Subcutaneous abdominal adipose tissue (tissue), 5 donors: ENCODE measurements around the gene OR1J4.

ENCODE experiments used
- H3K27ac ChIP-seq: one replicate; pipeline ENCODE4 v1.7.0; 2013; ENCODE audit warnings: low read depth, mild to moderate bottlenecking, inconsistent platforms, low read length, moderate library complexity
- H3K27me3 ChIP-seq, 5 donors: one replicate each; pipeline ENCODE4 v1.7.0; 2013; ENCODE audit warnings: low read length in 5 of 5, inconsistent platforms in 1 of 5; ENCODE audit not compliant: control insufficient read depth in 5 of 5, insufficient read depth in 4 of 5
- H3K36me3 ChIP-seq, 5 donors: one replicate each; pipeline ENCODE4 v1.7.0; 2013; ENCODE audit warnings: low read length in 5 of 5; ENCODE audit not compliant: control insufficient read depth in 5 of 5, insufficient read depth in 5 of 5
- H3K4me1 ChIP-seq, 5 donors: one replicate each; pipeline ENCODE4 v1.7.0; 2013; ENCODE audit warnings: low read length in 5 of 5, mild to moderate bottlenecking in 3 of 5, moderate library complexity in 1 of 5; ENCODE audit not compliant: control insufficient read depth in 5 of 5, insufficient read depth in 5 of 5
- H3K4me3 ChIP-seq, 5 donors: one replicate each; pipeline ENCODE4 v1.7.0; 2013; ENCODE audit warnings: low read length in 5 of 5, low read depth in 1 of 5
- H3K9ac ChIP-seq, 5 donors: one replicate each; pipeline ENCODE4 v1.7.0; 2013; ENCODE audit warnings: low read length in 5 of 5, mild to moderate bottlenecking in 4 of 5, moderate library complexity in 3 of 5
- H3K9me3 ChIP-seq, 5 donors: one replicate each; pipeline ENCODE4 v1.7.0; 2013; ENCODE audit warnings: low read length in 5 of 5; ENCODE audit not compliant: control insufficient read depth in 5 of 5
- donor health status: healthy.
- donor health status: healthy.
- donor health status: healthy.
- donor health status: healthy.
- donor health status: healthy.

Gene OR1J4, protein sequence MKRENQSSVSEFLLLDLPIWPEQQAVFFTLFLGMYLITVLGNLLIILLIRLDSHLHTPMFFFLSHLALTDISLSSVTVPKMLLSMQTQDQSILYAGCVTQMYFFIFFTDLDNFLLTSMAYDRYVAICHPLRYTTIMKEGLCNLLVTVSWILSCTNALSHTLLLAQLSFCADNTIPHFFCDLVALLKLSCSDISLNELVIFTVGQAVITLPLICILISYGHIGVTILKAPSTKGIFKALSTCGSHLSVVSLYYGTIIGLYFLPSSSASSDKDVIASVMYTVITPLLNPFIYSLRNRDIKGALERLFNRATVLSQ

DNA sequence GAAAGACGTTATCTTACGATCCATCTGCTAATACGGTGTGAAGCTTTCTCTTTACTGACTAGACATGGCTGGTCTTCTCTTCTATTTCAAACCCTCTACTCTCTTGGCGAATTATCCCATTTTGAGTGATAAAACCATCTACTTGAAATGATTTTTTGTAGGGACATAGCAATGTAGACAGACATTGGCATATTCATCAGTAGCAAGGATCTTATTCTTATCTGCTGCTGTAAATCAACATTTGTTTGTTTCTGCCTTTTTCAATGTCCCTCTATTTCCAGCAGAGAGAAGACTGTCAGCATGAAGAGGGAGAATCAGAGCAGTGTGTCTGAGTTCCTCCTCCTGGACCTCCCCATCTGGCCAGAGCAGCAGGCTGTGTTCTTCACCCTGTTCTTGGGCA is at the start of gene OR1J4:
OR1J4 (plus strand) TSS at position 301 of the 400 bp plus-strand sequence; CDS start at position 301, 0 bp downstream.
- H3K4me3 ChIP-seq, result no peak within 1 kb of the TSS
- no peaks in the 10 kb centered on the region for H3K36me3 ChIP-seq
- no peak within 1 kb of the TSS for H3K9ac ChIP-seq
- no peak within 1 kb of the TSS for H3K27ac ChIP-seq
- H3K4me1 ChIP-seq, result no peaks in the 10 kb centered on the region
- peaks cover 0 to 3% (median 0%) of the 10 kb centered on the region in 5 donors for H3K27me3 ChIP-seq
- H3K9me3 ChIP-seq, result no peaks in the 10 kb centered on the region

DNA sequence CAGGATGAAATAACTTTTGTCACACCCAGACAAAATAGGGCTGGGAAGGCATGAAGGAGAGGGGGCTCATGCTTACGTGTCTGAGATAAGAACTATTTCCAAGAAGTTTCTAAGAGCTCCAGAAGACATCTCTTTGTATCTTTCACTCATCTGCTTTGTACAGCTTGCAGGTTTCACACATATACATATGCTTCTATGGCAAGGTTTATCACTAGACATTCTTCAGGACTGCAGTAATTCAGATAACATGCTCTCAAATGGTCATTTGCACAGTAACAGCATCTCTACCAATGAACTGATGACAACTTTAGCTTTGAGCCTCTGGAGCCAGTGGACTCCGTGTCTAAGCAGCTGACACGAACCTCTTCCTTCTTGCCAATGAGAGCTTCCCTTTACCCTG is 44.4 kb upstream of the OR1J4 start:
- Histone ChIP-seq H3K36me3 (no peaks in the 10 kb centered on the region), H3K4me1 (no peaks in the 10 kb centered on the region), H3K9me3 (no peaks in the 10 kb centered on the region), H3K4me3 (no peak overlapping the region), H3K27ac (no peak overlapping the region), H3K27me3 (peaks cover 0 to 7% (median 0%) of the 10 kb centered on the region in 5 donors), H3K9ac (no peak overlapping the region)

DNA sequence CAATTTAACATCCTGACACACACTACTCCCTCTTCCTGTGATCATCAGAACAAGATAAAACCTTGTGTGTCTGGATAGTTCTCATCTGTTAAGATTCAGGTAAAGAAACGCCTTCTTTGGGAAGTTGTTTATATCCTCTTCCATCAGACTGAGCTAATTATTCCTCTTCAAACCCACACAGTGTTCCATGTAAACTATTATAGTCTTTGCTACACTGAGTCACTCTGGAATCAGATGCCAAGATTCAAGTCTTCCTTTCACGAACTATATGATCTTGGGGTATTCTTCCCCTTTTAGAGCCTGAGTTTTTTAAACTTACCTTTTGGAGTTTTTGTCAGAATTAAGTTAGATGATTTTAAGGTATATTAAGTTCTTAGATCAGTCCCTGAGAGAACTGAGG is 43.2 kb upstream of the OR1J4 start:
- H3K9me3 ChIP-seq, result no peaks in the 10 kb centered on the region
- peaks cover 0 to 7% (median 0%) of the 10 kb centered on the region in 5 donors for H3K27me3 ChIP-seq
- no peaks in the 10 kb centered on the region for H3K4me1 ChIP-seq
- H3K27ac ChIP-seq, result no peak overlapping the region
- H3K9ac ChIP-seq, result no peak overlapping the region
- no peaks in the 10 kb centered on the region for H3K36me3 ChIP-seq
- no peak overlapping the region for H3K4me3 ChIP-seq

DNA sequence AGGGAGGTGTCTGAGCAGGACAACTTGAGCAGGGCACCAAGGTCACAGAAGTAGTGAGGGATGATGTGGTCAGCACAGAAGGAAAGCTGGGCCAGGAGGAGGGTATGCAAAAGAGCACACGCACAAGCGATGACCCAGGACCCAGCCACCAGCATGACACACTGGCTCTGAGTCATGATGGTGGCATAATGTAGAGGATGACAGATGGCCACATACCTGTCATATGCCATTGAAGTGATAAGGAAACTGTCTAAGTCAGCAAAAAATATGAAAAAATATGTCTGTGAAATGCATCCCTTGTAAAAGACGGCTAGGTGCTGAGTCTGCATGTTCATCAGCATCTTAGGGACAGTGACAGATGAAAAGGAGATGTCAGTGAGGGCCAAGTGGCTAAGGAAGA is 41.6 kb upstream of the OR1J4 start:
- Histone ChIP-seq H3K4me1 (no peaks in the 10 kb centered on the region), H3K9me3 (no peaks in the 10 kb centered on the region), H3K9ac (no peak overlapping the region), H3K4me3 (no peak overlapping the region), H3K27me3 (peaks cover 0 to 9% (median 0%) of the 10 kb centered on the region in 5 donors), H3K27ac (no peak overlapping the region), H3K36me3 (no peaks in the 10 kb centered on the region)

DNA sequence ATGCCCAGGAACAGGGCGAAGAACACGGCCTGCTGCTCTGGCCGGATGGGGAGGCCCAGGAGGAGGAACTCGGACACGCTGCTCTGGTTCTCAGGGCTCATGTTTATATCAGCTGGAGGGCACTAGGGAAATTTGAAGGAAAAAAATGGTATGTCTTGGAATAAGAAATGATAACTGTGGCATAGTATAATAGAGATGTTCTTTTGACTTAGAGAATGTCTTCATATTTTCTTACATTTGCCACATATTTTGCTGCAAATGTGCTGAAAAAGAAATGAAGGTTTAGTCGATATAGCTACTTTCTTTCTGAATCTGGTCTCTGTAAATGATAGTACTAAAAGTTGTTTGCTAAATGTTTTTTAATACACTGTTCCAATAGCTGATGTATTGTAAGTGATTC is 41.1 kb upstream of the OR1J4 start, which contains the start of gene OR1J1:
OR1J1 (minus strand) TSS at position 101 of the 400 bp plus-strand sequence; CDS start at position 101, 0 bp downstream.
- H3K36me3 ChIP-seq, result no peaks in the 10 kb centered on the region
- H3K4me3 ChIP-seq, result no peak within 1 kb of the TSS
- no peaks in the 10 kb centered on the region for H3K4me1 ChIP-seq
- H3K9me3 ChIP-seq, result no peaks in the 10 kb centered on the region
- H3K27me3 ChIP-seq, result peaks cover 0 to 9% (median 0%) of the 10 kb centered on the region in 5 donors
- H3K9ac ChIP-seq, result no peak within 1 kb of the TSS
- H3K27ac ChIP-seq, result no peak within 1 kb of the TSS

DNA sequence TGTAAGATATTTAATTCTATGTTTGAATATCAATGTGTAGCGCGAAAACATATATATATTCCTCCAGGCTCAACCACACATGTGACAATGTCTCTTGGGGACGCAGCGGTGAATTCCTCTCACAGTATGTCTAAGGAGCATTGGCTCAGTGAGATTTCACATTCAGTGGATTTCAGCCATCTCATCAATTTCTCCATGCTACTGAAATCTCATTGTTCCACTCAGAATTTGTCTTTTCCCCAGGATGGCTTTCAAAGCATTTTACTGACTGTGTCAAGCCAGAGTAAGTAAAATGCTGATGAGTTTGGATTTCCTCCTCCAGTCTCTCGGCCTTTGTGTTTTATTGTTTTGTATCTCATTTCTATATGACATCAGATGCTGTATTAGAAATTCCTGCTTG is 39.9 kb upstream of the OR1J4 start:
- Histone ChIP-seq H3K4me3 (no peak overlapping the region), H3K27ac (no peak overlapping the region), H3K27me3 (peaks cover 0 to 9% (median 0%) of the 10 kb centered on the region in 5 donors), H3K4me1 (no peaks in the 10 kb centered on the region), H3K9ac (no peak overlapping the region), H3K9me3 (no peaks in the 10 kb centered on the region), H3K36me3 (no peaks in the 10 kb centered on the region)

DNA sequence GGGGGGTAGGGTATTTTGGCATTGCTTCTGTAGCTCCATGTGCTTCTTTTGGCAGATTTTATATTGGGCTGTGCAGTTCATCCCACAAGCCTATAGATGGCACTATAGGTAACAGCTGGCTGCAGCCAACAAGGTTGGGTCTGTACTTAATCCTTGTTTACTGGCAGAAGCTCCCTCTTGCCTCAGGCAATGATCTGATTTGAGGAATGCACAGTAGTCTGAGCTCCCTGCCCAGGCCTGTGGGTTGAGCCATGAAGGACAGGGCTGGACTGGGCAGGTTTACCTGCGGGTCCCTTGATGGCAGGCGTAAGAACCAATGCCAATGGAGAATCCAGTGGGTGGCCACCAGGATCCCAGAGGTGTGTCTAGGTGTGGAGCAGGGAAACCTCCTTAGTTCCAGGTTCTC is 20.1 kb upstream of the OR1J4 start:
- no peak overlapping the region for H3K9ac ChIP-seq

DNA sequence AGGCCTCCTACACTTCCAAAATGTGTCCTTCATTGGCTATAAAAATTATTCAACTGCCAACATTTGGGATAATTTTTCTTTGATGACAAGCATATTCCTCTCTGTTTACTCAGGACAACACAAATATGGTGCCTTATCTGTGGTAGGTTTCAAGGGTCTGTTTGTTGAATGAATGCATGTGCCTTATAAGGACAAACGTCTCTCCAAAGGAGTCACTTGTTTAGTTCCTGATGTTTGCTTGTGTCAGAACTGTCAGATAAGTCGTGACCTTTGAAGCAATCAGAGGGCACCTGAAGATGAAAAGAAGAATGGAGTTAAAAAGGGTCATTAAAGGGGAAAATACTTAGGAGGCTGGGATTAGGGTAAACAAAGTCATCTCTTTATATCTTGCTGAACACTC is 12.0 kb upstream of the OR1J4 start:
- Histone ChIP-seq H3K4me3 (no peak overlapping the region), H3K36me3 (no peaks in the 10 kb centered on the region), H3K4me1 (no peaks in the 10 kb centered on the region), H3K9ac (no peak overlapping the region), H3K27me3 (no peaks in the 10 kb centered on the region), H3K9me3 (no peaks in the 10 kb centered on the region), H3K27ac (no peak overlapping the region)

More for the DNA sequence above, 20.1 kb upstream of the OR1J4 start:
- Histone ChIP-seq H3K4me3 (no peak overlapping the region), H3K9me3 (peaks cover 0 to 7% (median 4%) of the 10 kb centered on the region in 5 donors), H3K27ac (no peak overlapping the region), H3K36me3 (no peaks in the 10 kb centered on the region), H3K27me3 (peaks cover 0 to 5% (median 2%) of the 10 kb centered on the region in 5 donors), H3K4me1 (no peaks in the 10 kb centered on the region)

DNA sequence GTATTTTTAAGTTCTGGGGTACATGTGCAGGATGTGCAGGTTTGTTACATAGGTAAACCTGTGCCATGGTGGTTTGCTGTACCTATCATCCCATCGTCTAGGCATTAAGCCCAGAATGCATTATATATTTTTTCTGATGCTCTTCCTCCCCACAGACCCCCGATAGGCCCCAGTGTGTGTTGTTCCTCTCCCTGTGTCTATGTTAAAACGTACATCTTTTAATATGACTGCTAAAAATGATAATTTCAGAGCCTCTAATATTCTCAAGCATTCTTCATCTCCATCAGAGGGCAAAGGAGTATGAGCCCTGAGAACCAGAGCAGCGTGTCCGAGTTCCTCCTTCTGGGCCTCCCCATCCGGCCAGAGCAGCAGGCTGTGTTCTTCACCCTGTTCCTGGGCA is 8.4 kb upstream of the OR1J4 start, which contains the start of gene OR1J2:
OR1J2 (plus strand) TSS at position 301 of the 400 bp plus-strand sequence; CDS start at position 301, 0 bp downstream.
- Histone ChIP-seq H3K9me3 (no peaks in the 10 kb centered on the region), H3K4me3 (no peak within 1 kb of the TSS), H3K27ac (no peak within 1 kb of the TSS), H3K9ac (no peak within 1 kb of the TSS), H3K4me1 (no peaks in the 10 kb centered on the region), H3K27me3 (peaks cover 0 to 3% (median 0%) of the 10 kb centered on the region in 5 donors), H3K36me3 (no peaks in the 10 kb centered on the region)

DNA sequence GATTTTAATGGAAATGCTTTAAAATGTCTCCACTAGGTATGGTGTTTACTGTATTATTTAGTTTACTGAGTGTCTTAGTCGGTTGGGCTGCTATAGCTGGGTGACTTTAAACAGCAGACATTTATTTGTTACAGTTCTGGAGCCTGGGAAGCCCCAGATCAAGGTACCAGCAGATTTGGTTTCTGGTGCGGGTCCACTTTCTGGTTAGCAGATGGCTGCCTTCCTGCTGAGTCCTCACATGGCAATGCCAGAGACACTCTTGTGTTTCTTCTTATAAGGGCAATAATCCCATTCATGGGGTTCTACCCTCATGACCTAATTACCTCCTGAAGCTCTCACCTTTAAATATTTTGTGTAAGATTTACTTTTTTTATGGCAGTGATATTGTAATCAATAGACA is 715 bp upstream of the OR1J4 start:
- Histone ChIP-seq H3K4me1 (no peaks in the 10 kb centered on the region), H3K9me3 (no peaks in the 10 kb centered on the region), H3K27ac (no peak overlapping the region), H3K27me3 (peaks cover 0 to 3% (median 0%) of the 10 kb centered on the region in 5 donors), H3K9ac (no peak overlapping the region), H3K4me3 (no peak overlapping the region), H3K36me3 (no peaks in the 10 kb centered on the region)
